T-helper 22 cell (primary cell): ENCODE results near the gene RNF144A.
A peak's percentile ranks its signal among the peaks of the same experiment; 100 is the strongest.

Source experiments
- DNase-seq: peaks from one replicate; pipeline ENCODE4 v3.0.0-alpha.2; 2020; ENCODE audit warnings: low read depth

Gene RNF144A

GRCh38 chr2:6908291-6908690, 8.9 kb upstream of the RNF144A start:
- no peak for DNase-seq

GRCh38 chr2:6909431-6910385, 7.5 kb upstream of the RNF144A start:
- no peak for DNase-seq

GRCh38 chr2:6911721-6912120, 5.5 kb upstream of the RNF144A start:
- DNase-seq: no peak

GRCh38 chr2:6913415-6914157, 3.6 kb upstream of the RNF144A start:
- peak; percentile 18 for DNase-seq

- DNase-seq: no peak
These were observed 2.4 kb upstream of the RNF144A start for GRCh38 chr2:6914828-6915227.

- DNase-seq: no peak
These were observed 1.8 kb upstream of the RNF144A start for GRCh38 chr2:6915399-6915798.

- no peak for DNase-seq
These were observed 988 bp upstream of the RNF144A start for GRCh38 chr2:6916224-6916623.

GRCh38 chr2:6916736-6917070, 509 bp upstream of the RNF144A start:
- DNase-seq: no peak

GRCh38 chr2:6917761-6918421, 679 bp downstream of the RNF144A start:
- DNase-seq: no peak

- DNase-seq: no peak
These were observed 2.9 kb downstream of the RNF144A start for GRCh38 chr2:6919901-6920742.

- no peak for DNase-seq
These were observed 3.5 kb downstream of the RNF144A start for GRCh38 chr2:6920743-6921064.

GRCh38 chr2:6921321-6921922, 4.2 kb downstream of the RNF144A start:
- no peak for DNase-seq

GRCh38 chr2:6922201-6922656, 5.0 kb downstream of the RNF144A start:
- DNase-seq: no peak

GRCh38 chr2:6923319-6923718, 6.1 kb downstream of the RNF144A start:
- DNase-seq: no peak

GRCh38 chr2:6924101-6924923, 7.1 kb downstream of the RNF144A start:
- no peak for DNase-seq

- DNase-seq: no peak
These were observed 7.8 kb downstream of the RNF144A start for GRCh38 chr2:6924924-6925409.

- DNase-seq: no peak
These were observed 9.0 kb downstream of the RNF144A start for GRCh38 chr2:6926071-6926732.

GRCh38 chr2:6927186-6927585, 10.0 kb downstream of the RNF144A start:
- no peak for DNase-seq

GRCh38 chr2:6927753-6928152, 10.5 kb downstream of the RNF144A start:
- DNase-seq: no peak

GRCh38 chr2:6928452-6928851, 11.2 kb downstream of the RNF144A start:
- DNase-seq: no peak
